BLaER1 treated with 17β-estradiol and CSF1 and Interleukin-3, amounts not matched to agents 10 nM and 100 nM (cell line): ENCODE results near the gene SULT1C4.

Experiments
- H3K27ac ChIP-seq, 11 experiments: shearing (Covaris generic); formaldehyde crosslinking; 2 replicates each; pipeline ENCODE4 v1.8.1; 2022
- H3K27me3 ChIP-seq, 11 experiments: shearing (Covaris generic); formaldehyde crosslinking; 2 replicates each; pipeline ENCODE4 v1.8.1; 2022
- H3K36me3 ChIP-seq, 11 experiments: shearing (Covaris generic); formaldehyde crosslinking; 2 replicates each; pipeline ENCODE4 v1.8.1; 2022
- H3K4me1 ChIP-seq, 10 experiments: shearing (Covaris generic); formaldehyde crosslinking; 2 replicates each; pipeline ENCODE4 v1.8.1; 2022
- H3K4me2 ChIP-seq, 11 experiments: shearing (Covaris generic); formaldehyde crosslinking; 2 replicates each; pipeline ENCODE4 v1.8.1; 2022
- H3K4me3 ChIP-seq, 10 experiments: shearing (Covaris generic); formaldehyde crosslinking; 2 replicates each; pipeline ENCODE4 v1.8.1; 2022
- H3K9ac ChIP-seq, 11 experiments: shearing (Covaris generic); formaldehyde crosslinking; 2 replicates each; pipeline ENCODE4 v1.8.1; 2022
- H3K9me3 ChIP-seq, 11 experiments: shearing (Covaris generic); formaldehyde crosslinking; replicated peaks in 1 of 11; 2 replicates each; pipeline ENCODE4 v1.8.1; 2022
- H4K20me1 ChIP-seq, 11 experiments: shearing (Covaris generic); formaldehyde crosslinking; 2 replicates each; pipeline ENCODE4 v1.8.1; 2022
- Cebpa-rat ChIP-seq, 11 experiments: shearing (Covaris generic); IDR thresholded peaks; 2 replicates each; pipeline ENCODE4 v1.8.1; 2022

Gene SULT1C4

DNA sequence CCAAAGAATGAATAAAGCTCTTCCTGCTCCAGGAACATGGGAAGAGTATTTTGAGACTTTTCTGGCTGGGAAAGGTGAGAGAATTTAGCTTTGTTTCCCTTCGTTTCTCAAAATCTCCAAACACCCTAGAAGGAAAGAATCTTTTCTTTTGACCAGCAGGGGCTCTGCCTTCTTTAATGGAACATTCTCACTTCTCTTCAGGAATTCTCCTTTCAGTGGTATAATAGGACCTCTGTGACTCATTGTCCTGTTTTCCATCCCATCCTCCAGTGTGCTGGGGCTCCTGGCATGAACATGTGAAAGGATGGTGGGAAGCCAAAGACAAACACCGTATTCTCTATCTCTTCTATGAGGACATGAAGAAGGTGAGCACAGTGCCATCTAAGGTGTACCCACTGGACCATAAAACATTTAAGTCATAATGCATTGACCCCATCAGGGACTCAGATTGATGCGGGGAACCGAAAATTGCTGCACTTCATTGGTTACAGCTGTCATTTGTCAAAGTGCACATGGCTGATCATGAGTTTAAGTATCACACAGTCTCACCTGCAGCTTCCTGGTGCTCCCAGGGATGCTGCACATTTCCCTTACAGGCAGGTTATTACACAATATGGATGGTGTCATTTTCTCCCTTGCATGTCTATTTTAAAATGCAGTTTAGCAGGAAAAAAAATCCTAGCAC lies 5.5 kb downstream of the SULT1C4 start:
- H4K20me1 ChIP-seq, result no peaks in the 10 kb centered on the region
- H3K4me2 ChIP-seq, result no peak overlapping the region
- H3K36me3 ChIP-seq, result no peaks in the 10 kb centered on the region
- no peaks in the 10 kb centered on the region for H3K9me3 ChIP-seq
- H3K27me3 ChIP-seq, result no peaks in the 10 kb centered on the region
- no peak overlapping the region for H3K27ac ChIP-seq
- TF ChIP-seq Cebpa-rat (IDR thresholded peaks at IDR 0.05), result no peak
- H3K9ac ChIP-seq, result no peak overlapping the region
- no peak overlapping the region for H3K4me3 ChIP-seq
- 0 out of 20 replicates have a peak, but pooled peaks cover 0 to 5% (median 0%) of the 10 kb centered on the region in 10 experiments for H3K4me1 ChIP-seq

DNA sequence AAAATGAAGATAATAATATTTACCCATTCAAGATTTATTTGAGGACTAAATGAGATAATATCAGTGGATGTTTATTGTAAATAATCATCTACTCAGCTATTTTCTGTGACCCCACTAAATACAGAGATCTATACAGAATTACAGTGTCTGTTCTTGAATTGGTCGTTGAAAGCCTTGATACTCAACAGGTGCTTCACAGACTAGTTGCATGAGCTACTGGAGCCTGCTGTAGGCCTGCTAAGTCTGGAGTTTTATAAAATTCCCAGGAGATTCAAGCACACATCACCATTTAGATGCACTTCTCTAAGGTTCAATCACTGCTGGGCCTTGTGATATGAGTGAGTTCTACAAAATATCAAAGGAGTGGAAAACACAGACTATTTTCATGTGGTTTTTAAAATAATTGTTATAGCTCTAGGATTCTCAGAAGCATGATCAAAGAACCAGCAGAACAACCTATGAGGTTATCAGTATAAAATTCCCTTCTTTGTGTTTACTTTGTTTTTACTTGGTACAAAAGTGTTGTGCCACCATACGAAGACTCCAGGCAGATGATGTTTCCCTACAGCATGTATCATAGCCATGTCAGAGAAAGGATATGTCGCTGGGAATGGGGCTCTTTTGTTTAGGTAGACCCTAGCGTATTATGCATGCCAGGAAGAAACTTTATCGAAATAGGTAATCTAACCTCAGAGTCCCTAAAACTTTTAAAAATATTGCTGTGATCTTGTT lies 7.1 kb downstream of the SULT1C4 start:
- H3K9me3 ChIP-seq, result no peaks in the 10 kb centered on the region
- no peaks in the 10 kb centered on the region for H3K27me3 ChIP-seq
- H4K20me1 ChIP-seq, result no peaks in the 10 kb centered on the region
- no peak for TF ChIP-seq Cebpa-rat (IDR thresholded peaks at IDR 0.05)
- H3K4me1 ChIP-seq, result 0 out of 20 replicates have a peak, but pooled peaks cover 0 to 5% (median 0%) of the 10 kb centered on the region in 10 experiments
- H3K4me3 ChIP-seq, result no peak overlapping the region
- H3K4me2 ChIP-seq, result no peak overlapping the region
- H3K36me3 ChIP-seq, result no peaks in the 10 kb centered on the region
- no peak overlapping the region for H3K9ac ChIP-seq
- no peak overlapping the region for H3K27ac ChIP-seq

DNA sequence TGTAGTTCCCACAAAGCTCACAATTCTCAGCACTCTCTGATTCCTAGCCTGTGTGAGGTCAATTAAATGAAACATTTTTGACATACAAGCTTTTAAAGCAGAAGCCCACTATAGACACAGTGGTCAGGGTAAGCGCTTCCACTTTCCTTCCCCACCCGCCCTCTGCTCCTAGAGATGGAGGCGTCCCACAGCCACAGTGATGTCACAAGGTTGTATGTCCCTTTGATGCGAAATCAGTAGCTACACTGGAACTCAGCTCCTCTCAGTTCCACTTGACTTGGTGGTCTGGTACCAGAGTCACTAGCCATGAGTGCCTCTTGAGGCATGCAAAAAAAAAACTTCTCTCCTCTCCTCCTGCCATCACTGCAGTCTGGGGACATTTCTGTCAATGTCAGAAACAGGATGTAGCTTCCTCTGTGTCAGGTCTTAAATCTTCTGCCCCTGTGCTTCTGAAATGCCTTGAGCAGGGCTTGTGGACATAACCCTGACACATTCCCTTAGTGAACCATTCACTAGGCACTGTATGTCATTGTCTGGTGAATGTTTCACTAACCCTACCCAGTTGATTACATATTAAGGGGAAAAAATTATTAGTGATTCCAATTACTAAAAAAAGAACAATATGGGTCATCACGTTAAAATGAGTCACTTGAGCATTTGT lies 7.8 kb downstream of the SULT1C4 start:
- Histone ChIP-seq H3K4me3 (no peak overlapping the region), H3K36me3 (no peaks in the 10 kb centered on the region), H3K4me1 (0 out of 20 replicates have a peak, but pooled peaks cover 0 to 5% (median 0%) of the 10 kb centered on the region in 10 experiments), H3K27ac (no peak overlapping the region), H3K27me3 (no peaks in the 10 kb centered on the region), H3K4me2 (no peak overlapping the region; a peak in 1 of 22 replicates), H3K9me3 (0 out of 22 replicates have a peak, but pooled peaks cover 0 to 1% (median 0%) of the 10 kb centered on the region in 11 experiments), H3K9ac (no peak overlapping the region), H4K20me1 (no peaks in the 10 kb centered on the region)
- no peak for TF ChIP-seq Cebpa-rat (IDR thresholded peaks at IDR 0.05)

DNA sequence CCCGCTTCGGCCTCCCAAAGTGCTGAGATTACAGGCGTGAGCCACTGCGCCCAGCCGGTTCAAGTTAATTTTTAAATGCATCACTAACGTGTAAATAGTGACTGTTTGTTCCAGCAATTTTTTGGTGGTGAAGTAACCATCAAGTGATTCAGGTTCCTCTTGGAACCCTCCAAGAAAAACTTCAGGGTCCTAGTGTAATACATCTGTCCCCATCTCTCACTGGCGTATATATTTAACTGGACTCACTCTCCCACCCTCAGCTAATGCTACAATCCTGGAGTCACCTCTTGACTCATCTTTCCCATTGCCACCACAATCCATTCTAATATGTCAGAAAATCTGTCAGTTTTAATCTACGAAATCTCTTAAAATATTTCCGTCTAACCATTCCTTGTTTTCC lies 10.3 kb downstream of the SULT1C4 start:
- Histone ChIP-seq H3K27ac (no peak overlapping the region), H3K9ac (no peak overlapping the region), H3K36me3 (no peaks in the 10 kb centered on the region), H3K4me3 (no peak overlapping the region), H3K4me1 (0 out of 20 replicates have a peak, but pooled peaks cover 0 to 5% (median 0%) of the 10 kb centered on the region in 10 experiments), H4K20me1 (no peaks in the 10 kb centered on the region), H3K4me2 (no peak overlapping the region), H3K27me3 (no peaks in the 10 kb centered on the region), H3K9me3 (peaks cover 3 to 22% (median 11%) of the 10 kb centered on the region in 11 experiments)
- no peak for TF ChIP-seq Cebpa-rat (IDR thresholded peaks at IDR 0.05)

DNA sequence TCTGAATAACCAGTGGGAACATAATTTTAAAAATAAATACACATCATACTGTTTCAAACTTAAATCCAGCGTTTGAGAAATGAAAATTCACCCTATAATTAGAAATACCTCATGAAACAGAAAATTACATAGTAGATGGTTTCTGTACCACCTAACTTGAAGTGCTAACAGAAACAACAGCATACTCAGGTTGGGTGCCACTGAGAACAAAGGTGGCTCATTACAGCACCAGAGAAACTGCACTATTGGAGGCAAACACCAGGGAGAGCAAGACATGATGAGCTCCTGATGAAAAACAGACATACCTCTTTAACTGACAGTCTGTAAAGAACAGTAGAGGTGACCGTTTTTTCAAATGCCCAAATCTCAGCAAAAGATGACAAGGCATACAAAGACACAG lies 12.6 kb downstream of the SULT1C4 start:
- Histone ChIP-seq H4K20me1 (no peaks in the 10 kb centered on the region), H3K4me1 (0 out of 20 replicates have a peak, but pooled peaks cover 0 to 4% (median 0%) of the 10 kb centered on the region in 10 experiments), H3K27ac (no peak overlapping the region), H3K9ac (no peak overlapping the region), H3K4me2 (no peak overlapping the region), H3K27me3 (no peaks in the 10 kb centered on the region), H3K4me3 (no peak overlapping the region), H3K36me3 (no peaks in the 10 kb centered on the region), H3K9me3 (peaks cover 17 to 43% (median 28%) of the 10 kb centered on the region in 11 experiments)
- no peak for TF ChIP-seq Cebpa-rat (IDR thresholded peaks at IDR 0.05)

DNA sequence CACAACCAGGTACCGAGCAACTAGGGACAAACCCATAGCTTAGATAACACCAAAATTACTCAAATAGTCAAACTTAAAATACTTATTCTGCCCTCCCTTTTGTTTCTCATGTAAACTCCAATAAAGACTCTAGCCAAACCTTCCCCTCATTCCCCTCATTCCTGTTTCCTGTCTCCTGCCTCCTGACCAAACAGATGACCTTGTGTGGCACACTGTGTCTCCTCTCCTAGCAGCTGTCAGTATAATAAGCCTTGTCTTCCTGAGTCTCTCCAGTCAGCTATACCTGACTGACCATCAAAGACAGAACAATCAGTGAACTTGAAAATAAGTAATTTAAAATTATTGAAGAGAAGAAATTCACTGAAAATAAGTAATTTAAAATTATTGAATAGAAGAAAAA lies 14.3 kb downstream of the SULT1C4 start:
- Histone ChIP-seq H3K4me3 (no peak overlapping the region), H3K4me2 (no peak overlapping the region), H3K36me3 (no peaks in the 10 kb centered on the region), H3K27me3 (no peaks in the 10 kb centered on the region), H3K9me3 (peaks cover 17 to 48% (median 28%) of the 10 kb centered on the region in 11 experiments), H3K9ac (no peak overlapping the region), H3K27ac (no peak overlapping the region), H4K20me1 (no peaks in the 10 kb centered on the region), H3K4me1 (no peaks in the 10 kb centered on the region)
- no peak for TF ChIP-seq Cebpa-rat (IDR thresholded peaks at IDR 0.05)

DNA sequence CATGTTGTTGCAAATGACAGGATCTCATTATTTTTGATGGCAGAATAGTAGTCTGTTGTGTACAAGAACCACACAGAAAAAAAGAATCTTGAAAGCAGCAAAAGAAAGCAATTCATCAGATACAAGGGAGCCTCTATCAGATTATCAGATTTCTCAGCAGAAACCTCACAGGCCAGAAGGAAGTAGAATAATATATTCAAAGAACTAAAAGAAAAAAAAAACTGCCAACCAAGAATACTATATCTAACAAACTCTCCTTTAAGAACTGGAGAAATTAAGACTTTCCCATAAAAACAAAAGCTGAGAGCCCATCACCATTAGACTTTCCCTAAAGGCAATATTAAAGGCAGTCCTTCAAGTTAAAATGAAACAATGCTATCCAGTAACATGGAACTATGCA lies 15.4 kb downstream of the SULT1C4 start:
- Histone ChIP-seq H3K9me3 (peaks cover 25 to 59% (median 36%) of the 10 kb centered on the region in 11 experiments), H3K9ac (no peak overlapping the region), H4K20me1 (no peaks in the 10 kb centered on the region), H3K4me1 (no peaks in the 10 kb centered on the region), H3K4me2 (no peak overlapping the region), H3K27ac (no peak overlapping the region), H3K36me3 (no peaks in the 10 kb centered on the region), H3K27me3 (no peaks in the 10 kb centered on the region), H3K4me3 (no peak overlapping the region)
- TF ChIP-seq Cebpa-rat (IDR thresholded peaks at IDR 0.05), result no peak

DNA sequence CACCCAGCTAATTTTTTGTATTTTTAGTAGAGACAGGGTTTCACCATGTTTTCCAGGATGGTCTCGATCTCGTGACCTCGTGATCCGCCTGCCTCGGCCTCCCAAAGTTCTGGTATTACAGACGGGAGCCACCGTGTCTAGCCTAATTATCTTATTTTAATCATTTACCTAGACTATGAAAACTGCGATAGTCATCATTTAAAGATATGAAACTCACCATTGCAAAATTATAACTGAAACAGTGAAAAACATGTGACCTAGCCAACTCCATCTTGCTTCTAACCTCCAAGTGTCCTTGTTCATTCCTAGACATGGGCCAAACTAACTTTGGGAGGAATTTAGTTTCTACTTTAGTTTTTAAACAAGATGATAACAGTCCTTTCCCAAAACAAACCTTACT lies 17.4 kb downstream of the SULT1C4 start:
- H3K36me3 ChIP-seq, result no peaks in the 10 kb centered on the region; a peak in 2 of 22 replicates
- no peaks in the 10 kb centered on the region for H3K4me1 ChIP-seq
- no peak overlapping the region for H3K4me3 ChIP-seq
- TF ChIP-seq Cebpa-rat (IDR thresholded peaks at IDR 0.05), result no peak
- H3K27ac ChIP-seq, result no peak overlapping the region
- H3K27me3 ChIP-seq, result no peaks in the 10 kb centered on the region
- H3K9ac ChIP-seq, result no peak overlapping the region
- no peaks in the 10 kb centered on the region for H4K20me1 ChIP-seq
- H3K9me3 ChIP-seq, result peaks cover 44 to 79% (median 55%) of the 10 kb centered on the region in 11 experiments
- no peak overlapping the region for H3K4me2 ChIP-seq

DNA sequence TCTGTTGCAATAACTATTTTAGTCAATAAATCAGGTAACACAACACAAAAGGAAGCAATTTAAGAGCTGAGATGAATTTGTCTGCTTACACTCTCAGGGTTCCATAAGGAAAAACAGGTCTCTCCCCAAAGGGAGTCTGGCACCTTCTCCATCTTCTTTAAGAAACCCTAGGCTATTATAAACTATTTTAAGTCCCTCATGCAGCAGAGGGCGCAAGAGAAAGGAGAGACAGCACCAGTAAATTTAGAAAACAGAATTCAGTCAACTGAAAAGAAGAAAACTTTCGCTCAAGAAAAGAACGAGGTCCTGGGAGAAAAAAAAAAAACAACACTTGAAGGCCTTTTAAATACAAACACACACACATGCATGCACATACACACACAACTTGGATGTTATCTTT lies 19.1 kb downstream of the SULT1C4 start:
- Histone ChIP-seq H3K36me3 (no peaks in the 10 kb centered on the region; a peak in 2 of 22 replicates), H3K9ac (no peak overlapping the region), H3K27me3 (no peaks in the 10 kb centered on the region), H4K20me1 (no peaks in the 10 kb centered on the region), H3K4me1 (no peaks in the 10 kb centered on the region), H3K9me3 (peaks cover 55 to 83% (median 63%) of the 10 kb centered on the region in 11 experiments), H3K27ac (no peak overlapping the region), H3K4me3 (no peak overlapping the region), H3K4me2 (no peak overlapping the region)
- TF ChIP-seq Cebpa-rat (IDR thresholded peaks at IDR 0.05), result no peak
